ENCODE measurements around the gene ABCD3.

The ABCD3 gene

DNA sequence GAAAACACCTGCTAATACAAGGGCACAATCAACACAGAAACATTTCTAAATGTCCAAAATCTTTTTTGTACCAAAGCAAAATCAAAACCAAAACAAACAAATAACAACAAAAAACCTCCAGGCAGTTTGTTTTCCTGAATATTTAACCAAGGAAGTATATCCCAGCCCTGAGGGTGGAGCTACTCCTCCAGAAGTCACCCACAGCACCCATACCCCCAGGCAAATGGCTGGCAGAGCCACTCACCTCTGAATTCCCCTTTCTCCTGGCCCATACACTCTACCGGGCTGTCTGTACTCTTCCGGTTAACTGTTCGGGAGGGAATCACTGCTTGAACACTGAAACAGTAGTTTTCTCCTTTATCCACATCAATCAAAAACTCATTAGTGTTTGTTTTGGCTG lies 113.9 kb downstream of the ABCD3 start:
- H3K27ac ChIP-seq: peak overlapping the region; percentile 82
- TF ChIP-seq, protein P1, sequence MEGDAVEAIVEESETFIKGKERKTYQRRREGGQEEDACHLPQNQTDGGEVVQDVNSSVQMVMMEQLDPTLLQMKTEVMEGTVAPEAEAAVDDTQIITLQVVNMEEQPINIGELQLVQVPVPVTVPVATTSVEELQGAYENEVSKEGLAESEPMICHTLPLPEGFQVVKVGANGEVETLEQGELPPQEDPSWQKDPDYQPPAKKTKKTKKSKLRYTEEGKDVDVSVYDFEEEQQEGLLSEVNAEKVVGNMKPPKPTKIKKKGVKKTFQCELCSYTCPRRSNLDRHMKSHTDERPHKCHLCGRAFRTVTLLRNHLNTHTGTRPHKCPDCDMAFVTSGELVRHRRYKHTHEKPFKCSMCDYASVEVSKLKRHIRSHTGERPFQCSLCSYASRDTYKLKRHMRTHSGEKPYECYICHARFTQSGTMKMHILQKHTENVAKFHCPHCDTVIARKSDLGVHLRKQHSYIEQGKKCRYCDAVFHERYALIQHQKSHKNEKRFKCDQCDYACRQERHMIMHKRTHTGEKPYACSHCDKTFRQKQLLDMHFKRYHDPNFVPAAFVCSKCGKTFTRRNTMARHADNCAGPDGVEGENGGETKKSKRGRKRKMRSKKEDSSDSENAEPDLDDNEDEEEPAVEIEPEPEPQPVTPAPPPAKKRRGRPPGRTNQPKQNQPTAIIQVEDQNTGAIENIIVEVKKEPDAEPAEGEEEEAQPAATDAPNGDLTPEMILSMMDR (conservative IDR thresholded peaks at IDR 0.05): no peak; the same call in 1 of the 2 replicates

DNA sequence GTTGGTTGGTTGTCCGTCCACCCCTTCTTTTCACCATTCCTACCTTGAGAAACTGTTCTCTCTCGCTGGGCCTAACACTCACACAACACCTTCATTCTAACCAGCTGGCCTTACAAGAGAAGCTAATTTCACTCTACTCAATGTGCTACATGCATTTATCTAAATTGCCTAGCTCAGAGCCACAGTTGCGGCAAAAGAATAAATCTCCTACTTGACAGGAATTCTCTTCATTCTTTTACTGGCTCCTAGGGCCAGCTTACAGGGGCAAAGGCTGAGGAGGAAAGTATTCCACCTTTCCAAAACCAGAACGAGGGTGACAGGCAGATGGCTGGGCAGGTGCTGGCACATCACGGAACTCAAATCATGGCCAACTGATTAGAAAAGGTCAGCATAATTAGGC lies 116.9 kb downstream of the ABCD3 start:
- H3K27ac ChIP-seq: peak overlapping the region; percentile 82
- TF ChIP-seq, protein P1 (conservative IDR thresholded peaks at IDR 0.05): no peak

DNA sequence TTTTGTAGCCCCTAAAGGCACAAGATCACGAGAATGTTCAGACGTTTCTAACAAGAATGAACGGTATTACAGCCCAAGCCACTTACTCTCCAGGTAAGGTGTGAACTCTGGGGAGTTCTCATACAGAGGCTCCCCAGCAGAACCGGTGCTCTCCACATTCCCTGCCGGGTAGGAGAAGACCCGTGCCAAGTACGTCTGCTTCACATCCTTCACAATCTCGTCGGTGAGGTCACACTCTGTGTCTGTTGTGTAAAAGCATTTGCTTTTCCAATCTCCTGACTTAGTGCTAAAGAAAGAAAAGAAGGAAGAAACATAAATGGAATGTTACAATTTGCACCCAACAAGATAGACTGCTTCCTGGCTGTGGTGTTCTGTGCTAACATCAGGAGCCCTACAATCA lies 117.7 kb downstream of the ABCD3 start:
- TF ChIP-seq, protein P1 (conservative IDR thresholded peaks at IDR 0.05): no peak
- peak overlapping the region; percentile 82 for H3K27ac ChIP-seq

DNA sequence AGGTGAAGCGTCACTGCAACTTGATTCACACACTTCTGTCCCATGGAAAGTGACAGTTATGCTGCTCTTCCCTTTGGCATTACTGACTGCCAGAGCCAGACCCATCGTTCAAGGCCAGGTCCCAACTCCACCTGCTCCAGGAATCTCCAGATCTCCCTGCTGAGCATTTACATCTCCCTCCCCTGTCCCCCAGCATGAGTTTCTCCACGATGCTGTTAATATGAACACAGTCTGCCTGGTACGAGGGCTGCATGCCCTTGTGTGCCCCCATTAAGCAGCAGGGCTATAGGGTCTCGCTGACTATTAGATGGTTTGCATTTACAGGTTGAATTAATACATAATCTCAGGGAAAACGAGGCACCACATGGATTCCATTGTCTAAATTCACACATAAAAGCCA lies 119.1 kb downstream of the ABCD3 start:
- H3K27ac ChIP-seq: no peak overlapping the region
- TF ChIP-seq, protein P1 (conservative IDR thresholded peaks at IDR 0.05): no peak

DNA sequence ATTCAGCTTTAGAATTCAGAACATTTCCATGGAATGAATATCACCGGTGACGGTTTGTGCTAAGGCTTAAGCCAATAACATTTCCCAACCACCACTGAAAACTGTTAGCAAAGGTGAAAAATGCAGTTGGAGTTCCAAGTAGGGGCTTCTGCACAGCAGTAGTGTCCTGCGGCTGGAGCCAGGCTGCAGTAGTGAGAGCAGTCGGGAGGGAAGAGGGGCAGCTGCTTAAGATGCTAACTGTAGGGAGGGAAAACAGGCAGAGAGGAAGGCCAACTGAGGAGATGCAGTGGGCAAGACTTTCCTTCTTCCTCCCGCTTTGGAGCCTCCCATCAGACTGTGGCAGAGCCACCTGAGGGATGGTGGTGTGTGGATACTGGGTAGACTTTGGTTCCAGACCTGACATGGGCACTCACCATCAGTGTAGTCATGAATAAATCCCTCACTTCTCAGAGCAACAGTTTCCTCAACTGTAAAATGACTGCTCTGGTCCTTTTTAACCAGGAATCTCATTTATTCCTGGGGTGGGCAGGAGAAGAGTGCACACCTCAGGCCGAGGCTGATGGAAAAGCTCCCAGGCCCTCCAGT lies 120.1 kb downstream of the ABCD3 start:
- peak overlapping the region; percentile 90; the same call in 1 of the 2 replicates for H3K27ac ChIP-seq
- TF ChIP-seq, protein P1 (conservative IDR thresholded peaks at IDR 0.05): no peak

DNA sequence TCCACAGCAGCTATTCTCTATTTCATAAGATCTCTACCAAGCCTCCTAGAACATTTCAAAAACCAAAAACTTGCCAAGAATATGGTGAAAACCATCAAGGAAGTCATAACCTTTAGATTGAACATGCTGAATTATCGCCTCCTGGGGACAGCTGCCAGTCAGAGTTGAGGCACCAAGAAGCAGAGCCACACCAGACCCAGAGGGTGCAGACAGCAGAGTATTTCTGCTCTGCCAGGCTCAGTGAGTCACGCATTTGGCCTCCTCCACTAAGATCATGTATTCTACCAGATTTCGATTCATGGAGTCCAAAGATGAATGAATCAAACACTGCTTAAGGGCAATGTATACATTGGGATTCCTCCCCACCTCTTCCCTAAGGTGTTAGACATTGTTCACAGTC lies 121.3 kb downstream of the ABCD3 start:
- H3K27ac ChIP-seq: peak overlapping the region; percentile 90; the same call in 1 of the 2 replicates
- TF ChIP-seq, protein P1 (conservative IDR thresholded peaks at IDR 0.05): no peak

DNA sequence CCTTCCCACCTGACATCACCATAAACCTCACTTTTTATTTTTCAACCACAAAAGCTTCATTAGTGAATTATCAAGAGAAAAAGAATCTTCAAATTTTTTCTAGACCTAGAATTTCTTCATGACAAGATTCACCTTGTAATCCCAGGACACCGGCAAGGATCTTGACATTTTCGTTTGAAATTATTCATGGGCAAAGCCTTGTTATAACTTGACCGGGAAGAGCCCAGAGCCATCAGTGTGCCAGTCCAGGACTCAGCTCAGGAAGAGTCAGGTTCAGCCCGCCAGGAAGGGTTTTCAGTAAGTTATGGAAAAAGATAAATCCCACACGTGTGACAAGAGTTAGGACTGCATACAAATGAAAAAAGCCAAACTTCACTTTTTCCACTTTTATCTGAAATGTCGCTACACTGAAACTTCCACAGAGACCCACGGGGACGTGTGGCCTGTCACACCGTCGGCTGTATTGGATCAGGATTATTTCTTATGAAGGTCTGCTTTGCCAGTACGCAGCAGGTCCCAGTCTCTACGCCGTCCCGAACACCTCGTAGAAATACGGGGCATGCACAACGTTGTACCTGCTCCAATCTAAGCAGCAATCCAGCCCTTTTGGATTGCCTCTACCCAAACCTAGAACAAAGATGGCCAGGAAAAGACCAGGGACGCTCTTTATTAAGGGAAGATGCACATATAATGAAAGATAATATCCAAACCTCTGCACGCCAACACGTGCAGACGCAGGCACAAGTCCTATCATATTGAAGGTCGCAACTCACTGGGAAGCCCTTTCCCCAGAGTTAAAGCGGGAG lies 122.5 kb downstream of the ABCD3 start:
- H3K27ac ChIP-seq: peak overlapping the region; percentile 90
- TF ChIP-seq, protein P1 (conservative IDR thresholded peaks at IDR 0.05): no peak
